Transverse colon (tissue), 4 donors: ENCODE data around the gene ZMIZ1. TPM values are rescaled to one million over a fixed set of nuclear protein-coding genes. Genes with fewer than 3 reads are reported as not detected.

Experiments used
- DNase-seq: peaks from one replicate; pipeline ENCODE4 v3.0.0-alpha.2; 2019
- H3K27ac ChIP-seq, 4 donors: fragments of 200-600 bp; sonication (generic); 2 replicates each; pipeline ENCODE4 v1.5.1; 2016 to 2018; ENCODE audit warnings: inconsistent platforms in 4 of 4
- H3K27me3 ChIP-seq: fragments of 200-600 bp; sonication (generic); 2 replicates; pipeline ENCODE4 v1.5.1; 2017; ENCODE audit warnings: inconsistent platforms
- H3K36me3 ChIP-seq, 4 donors: fragments of 200-600 bp; sonication (generic); 2 replicates each; pipeline ENCODE4 v1.5.1; 2017 to 2019; ENCODE audit warnings: inconsistent platforms in 4 of 4
- H3K4me1 ChIP-seq, 4 donors: fragments of 200-600 bp; sonication (generic); 2 replicates each; pipeline ENCODE4 v1.5.1; 2017 to 2020; ENCODE audit warnings: inconsistent platforms in 4 of 4
- H3K4me3 ChIP-seq, 4 donors: fragments of 200-600 bp; sonication (generic); 1 replicate in 1 of 4; 2 replicates in 3 of 4; pipeline versions ENCODE4 v1.5.1 to v1.6.1; 2017 to 2019; ENCODE audit warnings: inconsistent platforms in 4 of 4
- H3K9me3 ChIP-seq, 2 donors: fragments of 200-600 bp; sonication (generic); 2 replicates each; pipeline ENCODE4 v1.5.1; 2017 to 2019; ENCODE audit warnings: inconsistent platforms in 2 of 2
- EP300 ChIP-seq: sonication (generic); formaldehyde crosslinking; IDR thresholded peaks from one replicate; pipeline ENCODE4 v1.6.1; 2017; ENCODE audit warnings: antibody characterized with exemption, low read depth
- POLR2A ChIP-seq: fragments of 450-650 bp; IDR thresholded peaks from one replicate; pipeline ENCODE4 v1.6.1; 2016; ENCODE audit warnings: antibody characterized with exemption, mild to moderate bottlenecking, moderate library complexity
- POLR2AphosphoS5 ChIP-seq, 3 donors: sonication (generic); formaldehyde crosslinking; IDR thresholded peaks; one replicate each; pipeline ENCODE4 v1.6.1; 2016; ENCODE audit warnings: antibody characterized with exemption in 3 of 3
- whole genome bisulfite sequencing, 2 donors: methylation state at CpG; one replicate each; pipeline ENCODE4 v1.1.5; 2018; ENCODE audit warnings: low coverage in 1 of 2; 5-methylcytosine and 5-hydroxymethylcytosine counted together
- in situ Hi-C, 4 donors: fragments of 200-750 bp; cut with MboI; loops; one replicate each; pipeline versions ENCODE4 v1.15.0 to v1.15.1; 2017; ENCODE audit warnings: low sequenced_read_pairs in 3 of 4, low pct_ligation_motif_present in 1 of 4, low pct_unique_long_range_greater_than_20kb in 1 of 4
- intact Hi-C: fragments of 100-400 bp; cut with DNase I; formaldehyde crosslinking; loops from one replicate; pipeline ENCODE4 v1.15.1; 2023; ENCODE audit warnings: low total_unique reads
- total RNA-seq, 4 donors: library from RNA; depleted of rRNA; stranded (reverse); fragments of >200 nt; gene quantifications; one replicate each; pipeline ENCODE4 v1.1.0, GENCODE V29; 2016
- TF ChIP-seq, protein P1 (sequence below), 5 experiments: fragments of 200-600 bp in 3 of 5; fragments of 450-650 bp in 2 of 5; sonication (generic) in 3 of 5; IDR thresholded peaks; 1 replicate in 2 of 5; 2 replicates in 3 of 5; pipeline ENCODE4 v1.5.1; 2016 to 2017; ENCODE audit warnings: antibody characterized with exemption in 5 of 5, inconsistent platforms in 3 of 5, mild to moderate bottlenecking in 2 of 5, moderate library complexity in 1 of 5

The ZMIZ1 gene, protein sequence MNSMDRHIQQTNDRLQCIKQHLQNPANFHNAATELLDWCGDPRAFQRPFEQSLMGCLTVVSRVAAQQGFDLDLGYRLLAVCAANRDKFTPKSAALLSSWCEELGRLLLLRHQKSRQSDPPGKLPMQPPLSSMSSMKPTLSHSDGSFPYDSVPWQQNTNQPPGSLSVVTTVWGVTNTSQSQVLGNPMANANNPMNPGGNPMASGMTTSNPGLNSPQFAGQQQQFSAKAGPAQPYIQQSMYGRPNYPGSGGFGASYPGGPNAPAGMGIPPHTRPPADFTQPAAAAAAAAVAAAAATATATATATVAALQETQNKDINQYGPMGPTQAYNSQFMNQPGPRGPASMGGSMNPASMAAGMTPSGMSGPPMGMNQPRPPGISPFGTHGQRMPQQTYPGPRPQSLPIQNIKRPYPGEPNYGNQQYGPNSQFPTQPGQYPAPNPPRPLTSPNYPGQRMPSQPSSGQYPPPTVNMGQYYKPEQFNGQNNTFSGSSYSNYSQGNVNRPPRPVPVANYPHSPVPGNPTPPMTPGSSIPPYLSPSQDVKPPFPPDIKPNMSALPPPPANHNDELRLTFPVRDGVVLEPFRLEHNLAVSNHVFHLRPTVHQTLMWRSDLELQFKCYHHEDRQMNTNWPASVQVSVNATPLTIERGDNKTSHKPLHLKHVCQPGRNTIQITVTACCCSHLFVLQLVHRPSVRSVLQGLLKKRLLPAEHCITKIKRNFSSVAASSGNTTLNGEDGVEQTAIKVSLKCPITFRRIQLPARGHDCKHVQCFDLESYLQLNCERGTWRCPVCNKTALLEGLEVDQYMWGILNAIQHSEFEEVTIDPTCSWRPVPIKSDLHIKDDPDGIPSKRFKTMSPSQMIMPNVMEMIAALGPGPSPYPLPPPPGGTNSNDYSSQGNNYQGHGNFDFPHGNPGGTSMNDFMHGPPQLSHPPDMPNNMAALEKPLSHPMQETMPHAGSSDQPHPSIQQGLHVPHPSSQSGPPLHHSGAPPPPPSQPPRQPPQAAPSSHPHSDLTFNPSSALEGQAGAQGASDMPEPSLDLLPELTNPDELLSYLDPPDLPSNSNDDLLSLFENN
- 100 to 1,000 TPM in 1 of 4 donors, 10 to 100 TPM in 3; 32.0 to 108 (median 63.0) TPM for total RNA-seq

DNA sequence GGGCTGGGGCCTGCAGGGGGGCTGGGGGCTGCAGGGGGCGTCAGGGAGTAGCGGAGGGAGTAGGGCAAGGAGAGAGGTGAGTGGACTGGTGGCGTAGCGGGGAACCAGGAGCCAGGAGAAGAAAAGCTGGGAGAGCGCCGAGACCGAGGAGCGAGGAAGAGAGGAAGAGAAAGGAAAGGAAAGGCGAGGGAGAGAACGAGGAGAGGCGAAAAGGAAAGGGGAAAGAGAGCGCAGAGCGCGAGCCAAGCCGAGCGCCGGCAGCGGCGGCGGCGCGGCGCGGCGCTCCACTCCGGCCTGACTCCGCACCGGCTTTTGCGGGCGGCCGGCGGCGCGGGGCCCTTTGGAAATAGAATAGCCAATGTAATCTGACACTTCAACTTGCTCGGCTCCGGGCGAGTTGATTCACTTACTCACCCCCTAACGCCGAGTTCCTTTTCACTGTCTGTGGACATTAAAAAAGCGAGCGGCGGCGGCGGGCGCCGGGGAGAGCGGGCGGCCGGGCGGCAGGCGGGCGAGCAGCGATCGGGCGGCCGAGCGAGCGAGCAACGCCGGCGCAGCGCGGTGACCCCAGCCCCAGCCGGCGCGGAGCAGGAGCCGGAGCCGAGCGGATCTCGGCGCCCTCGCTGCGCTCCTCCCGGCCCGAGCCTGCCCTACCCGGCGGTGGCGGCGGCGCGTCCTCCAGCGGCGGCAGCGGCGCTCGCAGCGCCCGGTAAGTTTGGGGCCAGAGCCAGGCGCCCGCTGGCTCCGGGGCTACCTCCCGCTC lies at the start of gene ZMIZ1:
ZMIZ1 (plus strand) TSS at position 405 of the 763 bp plus-strand sequence. CDS start 132,667 bp downstream, outside the sequence.
- intact Hi-C loops = loop anchor here (2.0 to 10.0 kb wide), 5 partner anchors 96 to 1024 kb away; no protein-coding TSS in a partner anchor

GRCh38 chr10:79019441-79020014 lies 49.2 kb upstream of the ZMIZ1 start:
- H3K4me3 ChIP-seq = no peak overlapping the region
- no peaks in the 10 kb centered on the region for H3K4me1 ChIP-seq
- no peak for DNase-seq
- no peak for TF ChIP-seq POLR2AphosphoS5 (IDR thresholded peaks at IDR 0.05)
- no peak for TF ChIP-seq POLR2A
- no peak for TF ChIP-seq EP300
- TF ChIP-seq, protein P1, sequence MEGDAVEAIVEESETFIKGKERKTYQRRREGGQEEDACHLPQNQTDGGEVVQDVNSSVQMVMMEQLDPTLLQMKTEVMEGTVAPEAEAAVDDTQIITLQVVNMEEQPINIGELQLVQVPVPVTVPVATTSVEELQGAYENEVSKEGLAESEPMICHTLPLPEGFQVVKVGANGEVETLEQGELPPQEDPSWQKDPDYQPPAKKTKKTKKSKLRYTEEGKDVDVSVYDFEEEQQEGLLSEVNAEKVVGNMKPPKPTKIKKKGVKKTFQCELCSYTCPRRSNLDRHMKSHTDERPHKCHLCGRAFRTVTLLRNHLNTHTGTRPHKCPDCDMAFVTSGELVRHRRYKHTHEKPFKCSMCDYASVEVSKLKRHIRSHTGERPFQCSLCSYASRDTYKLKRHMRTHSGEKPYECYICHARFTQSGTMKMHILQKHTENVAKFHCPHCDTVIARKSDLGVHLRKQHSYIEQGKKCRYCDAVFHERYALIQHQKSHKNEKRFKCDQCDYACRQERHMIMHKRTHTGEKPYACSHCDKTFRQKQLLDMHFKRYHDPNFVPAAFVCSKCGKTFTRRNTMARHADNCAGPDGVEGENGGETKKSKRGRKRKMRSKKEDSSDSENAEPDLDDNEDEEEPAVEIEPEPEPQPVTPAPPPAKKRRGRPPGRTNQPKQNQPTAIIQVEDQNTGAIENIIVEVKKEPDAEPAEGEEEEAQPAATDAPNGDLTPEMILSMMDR (IDR thresholded peaks at IDR 0.05) = no peak
- 87% methylated on average over 5 of the region's 5 CpGs; no CpG with 5 or more reads in 1 of the 2 donors for WGBS, 2 donors
- in situ Hi-C loops = no loop called here
- no peak overlapping the region for H3K27ac ChIP-seq
- no peaks in the 10 kb centered on the region for H3K9me3 ChIP-seq
- intact Hi-C loops = no loop called here
- no peaks in the 10 kb centered on the region for H3K36me3 ChIP-seq
- no peaks in the 10 kb centered on the region for H3K27me3 ChIP-seq

More for the DNA sequence above, at the start of gene ZMIZ1:
- DNase-seq = peak; percentile 91
- peak within 1 kb of the TSS; percentile 96 to 99 (median 98) for H3K27ac ChIP-seq
- peak within 1 kb of the TSS; percentile 64 to 97 (median 86) for H3K4me3 ChIP-seq
- H3K4me1 ChIP-seq = peaks cover 19 to 59% (median 47%) of the 10 kb centered on the region in 4 donors
- in situ Hi-C loops = no loop called here
- 1% methylated on average over 92 of the region's 92 CpGs; no CpG with 5 or more reads in 1 of the 2 donors for WGBS, 2 donors
- H3K27me3 ChIP-seq = no peaks in the 10 kb centered on the region
- no peaks in the 10 kb centered on the region for H3K9me3 ChIP-seq
- no peaks in the 10 kb centered on the region for H3K36me3 ChIP-seq
- TF ChIP-seq, protein P1 (IDR thresholded peaks at IDR 0.05) = peak in 1 of 5 experiments; percentile 17
- TF ChIP-seq EP300 (no peak), POLR2A (peak; percentile 57), POLR2AphosphoS5 (IDR thresholded peaks at IDR 0.05) (peak; percentile 79 to 95 (median 94))

DNA sequence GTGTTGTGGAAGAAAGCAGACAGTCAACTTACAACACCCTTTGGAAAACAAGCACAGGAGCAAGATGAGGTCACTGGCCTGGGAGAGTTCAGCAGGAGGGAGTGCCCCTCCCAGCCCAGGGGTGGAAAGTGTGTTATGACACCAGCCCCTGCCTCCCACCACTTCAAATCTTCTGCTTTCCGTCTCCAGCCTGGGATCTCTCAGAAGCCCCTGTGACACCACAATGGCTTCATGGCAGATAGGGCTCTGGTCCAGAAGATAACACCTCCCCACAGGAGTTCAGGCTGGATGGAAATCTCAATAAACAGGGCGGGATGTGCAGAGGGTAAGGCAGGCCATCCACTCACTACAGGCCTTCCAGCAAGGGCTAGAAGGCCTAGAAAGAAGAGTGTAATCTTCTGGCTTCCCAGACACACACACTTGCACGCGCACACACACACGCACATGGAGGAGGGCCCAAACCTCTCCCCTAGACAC lies 48.7 kb upstream of the ZMIZ1 start:
- no peak overlapping the region for H3K27ac ChIP-seq
- no peaks in the 10 kb centered on the region for H3K9me3 ChIP-seq
- TF ChIP-seq, protein P1 (IDR thresholded peaks at IDR 0.05) = no peak
- TF ChIP-seq POLR2A (no peak), EP300 (no peak), POLR2AphosphoS5 (IDR thresholded peaks at IDR 0.05) (no peak)
- H3K4me3 ChIP-seq = no peak overlapping the region
- H3K36me3 ChIP-seq = no peaks in the 10 kb centered on the region
- no peaks in the 10 kb centered on the region for H3K4me1 ChIP-seq
- 73 to 80% methylated on average over 1 to 5 of the region's 5 CpGs for WGBS, 2 donors
- H3K27me3 ChIP-seq = no peaks in the 10 kb centered on the region
- no peak for DNase-seq
- intact Hi-C loops (no loop called here), in situ Hi-C loops (no loop called here)
